EH (cell line): ENCODE measurements around the gene UNC5CL.
A peak's percentile ranks its signal among the peaks of the same experiment; 100 is the strongest.
"Not testable (repeated sequence)": the region's sequence is repeated elsewhere in the genome, so short reads cannot be mapped to it uniquely, and the experiment has no call there.

Experiments used
- DNase-seq: peaks from one replicate; pipeline ENCODE4 v3.0.0-alpha.2; 2015; ENCODE audit warnings: low read depth

Gene UNC5CL

DNA sequence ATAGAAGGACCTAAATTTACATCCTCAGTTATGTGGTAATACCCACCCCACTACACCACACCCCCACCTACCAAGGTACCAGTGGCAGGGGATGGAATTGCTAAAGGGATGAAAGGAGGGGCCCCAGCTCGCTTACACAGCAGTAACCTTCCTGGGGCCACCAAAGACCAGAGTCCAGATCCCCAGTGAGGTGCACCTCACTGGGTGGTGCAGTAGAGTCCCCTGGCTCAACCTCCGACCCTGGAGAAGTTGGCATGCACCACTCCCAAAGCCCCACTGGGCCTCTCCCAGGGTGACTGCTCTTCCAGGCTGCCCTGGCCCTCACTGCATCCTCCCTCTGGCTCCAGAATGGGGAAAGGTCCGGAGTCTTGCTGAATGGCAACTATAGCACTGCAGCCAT is 816 bp downstream of the UNC5CL start:
- no peak for DNase-seq

GRCh38 chr6:41037107-41037900 is 1.7 kb downstream of the UNC5CL start:
- no peak for DNase-seq

DNA sequence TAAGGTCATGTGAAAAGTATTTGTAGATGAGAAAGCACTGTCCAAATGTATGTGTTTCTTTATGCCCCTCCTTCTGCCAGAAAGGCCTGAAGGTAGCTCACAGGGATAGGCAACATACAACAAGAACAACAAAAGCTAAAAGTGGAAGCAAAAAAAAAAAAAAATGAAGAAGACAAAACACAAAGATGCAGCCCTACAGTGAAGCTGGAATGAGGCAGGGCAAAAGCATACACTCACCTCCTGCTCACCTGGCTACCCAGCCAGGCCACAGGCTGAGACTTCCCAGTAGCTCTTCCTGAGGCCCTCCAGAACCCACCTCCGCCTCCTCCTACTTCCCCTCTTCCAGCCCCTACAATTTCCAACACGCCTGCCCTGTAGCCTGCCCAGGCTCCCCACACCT is 2.4 kb downstream of the UNC5CL start:
- DNase-seq: no peak

DNA sequence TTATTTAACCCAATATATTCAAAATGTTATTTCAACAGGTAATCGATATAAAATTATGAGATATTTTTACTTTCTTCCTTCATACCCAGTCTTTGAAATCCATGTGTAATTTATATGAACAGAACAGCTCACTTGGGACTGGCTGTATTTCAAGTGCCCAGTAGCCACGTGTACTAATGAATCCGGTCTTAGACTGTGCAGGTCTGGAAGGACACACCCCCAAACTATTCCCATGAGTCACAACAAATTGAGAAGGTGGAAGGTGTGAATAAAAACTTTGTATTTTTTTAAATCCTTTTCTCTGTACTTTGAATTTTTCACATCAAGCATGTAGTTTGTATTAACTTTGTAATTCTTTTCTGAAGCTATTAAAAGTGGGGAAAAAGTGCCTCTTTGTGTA is 2.8 kb downstream of the UNC5CL start:
- DNase-seq: no peak

DNA sequence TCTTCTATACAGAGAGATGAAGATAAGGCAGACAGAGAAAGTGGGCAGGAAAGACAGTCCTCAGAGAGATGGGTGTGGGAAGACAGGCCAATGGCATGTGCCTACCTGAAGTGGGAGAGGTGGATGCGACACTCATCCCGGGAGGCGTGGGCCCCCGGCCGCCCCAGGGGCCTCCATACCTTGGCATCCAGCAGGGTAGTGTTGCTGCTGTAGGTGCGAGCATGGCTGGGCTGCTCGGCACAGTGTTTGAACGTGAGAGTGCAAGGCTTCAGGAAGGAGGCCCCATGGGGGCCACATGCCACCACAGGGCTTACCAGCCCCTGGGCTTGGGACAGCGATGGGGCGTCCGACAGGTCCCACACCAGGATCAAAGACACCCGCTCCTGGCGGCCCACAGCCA is 5.2 kb downstream of the UNC5CL start:
- no peak for DNase-seq

GRCh38 chr6:41032830-41033229 is 6.2 kb downstream of the UNC5CL start:
- DNase-seq: no peak

- DNase-seq: no peak
These were observed 10.2 kb downstream of the UNC5CL start for GRCh38 chr6:41028561-41029412.

DNA sequence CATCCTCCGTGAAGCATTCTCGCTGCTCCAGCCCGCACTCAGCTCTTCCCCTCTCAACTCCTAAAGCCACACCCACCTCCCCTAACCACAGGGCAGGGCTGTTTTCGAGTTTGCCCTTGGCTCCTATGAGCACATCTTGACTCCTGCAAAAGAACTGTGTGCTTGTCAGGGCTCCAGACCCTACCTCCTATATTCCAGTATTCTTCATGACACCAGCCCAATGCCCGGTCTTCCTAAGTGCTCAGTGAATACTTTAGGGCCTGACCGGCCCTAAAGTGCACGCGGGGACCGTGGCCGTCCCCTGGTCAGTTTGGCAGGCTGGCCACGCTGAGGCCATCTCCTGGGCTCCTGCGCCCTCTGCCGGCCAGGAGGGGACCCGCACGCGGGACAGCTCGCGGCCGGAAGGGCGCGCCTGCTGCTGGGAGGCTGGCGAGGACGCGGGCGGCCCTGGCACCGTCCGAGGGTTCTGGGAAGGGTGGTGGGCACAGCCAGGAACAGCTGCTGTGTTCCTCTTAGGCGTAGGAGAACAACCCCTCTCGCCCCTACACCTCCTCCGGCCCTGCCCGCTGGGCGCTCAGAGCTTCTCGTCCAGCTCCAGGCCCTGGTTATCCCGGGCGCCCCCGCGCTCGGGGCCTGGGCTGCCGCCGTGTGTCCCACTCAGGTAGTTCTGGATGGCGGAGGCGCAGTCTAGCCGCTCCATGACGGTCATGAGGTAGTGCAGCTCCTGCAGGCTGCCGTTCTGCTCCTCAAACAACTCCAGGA is 11.0 kb downstream of the UNC5CL start:
- DNase-seq: peak; percentile 73

GRCh38 chr6:41027241-41027640 is 11.8 kb downstream of the UNC5CL start:
- no peak for DNase-seq

DNA sequence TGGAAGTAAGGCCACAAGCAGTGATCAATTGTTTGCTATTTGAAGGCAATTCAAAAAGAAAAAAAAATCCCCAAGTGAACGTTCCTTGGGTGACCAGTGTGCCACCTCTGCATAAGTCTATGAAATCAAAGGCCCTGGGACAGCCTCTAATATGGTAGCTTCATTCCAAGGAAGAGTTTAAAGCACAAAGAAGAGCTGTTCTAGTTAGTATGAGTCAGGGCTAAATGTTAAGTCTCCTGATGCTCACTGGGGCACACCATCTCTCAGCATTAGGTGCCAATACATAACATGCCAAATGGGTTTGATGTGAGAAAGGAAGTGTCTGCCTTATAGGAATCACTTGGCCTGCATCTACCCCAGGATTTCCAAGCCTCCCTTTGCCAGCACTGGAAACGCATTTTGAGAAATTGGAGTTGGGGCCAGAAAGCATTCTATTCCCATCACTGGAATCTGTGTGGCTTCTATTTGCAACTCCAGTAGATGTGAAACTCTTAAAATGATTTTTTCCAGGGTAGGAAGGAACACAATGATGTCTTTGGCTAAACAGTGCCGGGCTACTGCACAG is 13.0 kb downstream of the UNC5CL start:
- DNase-seq: no peak

DNA sequence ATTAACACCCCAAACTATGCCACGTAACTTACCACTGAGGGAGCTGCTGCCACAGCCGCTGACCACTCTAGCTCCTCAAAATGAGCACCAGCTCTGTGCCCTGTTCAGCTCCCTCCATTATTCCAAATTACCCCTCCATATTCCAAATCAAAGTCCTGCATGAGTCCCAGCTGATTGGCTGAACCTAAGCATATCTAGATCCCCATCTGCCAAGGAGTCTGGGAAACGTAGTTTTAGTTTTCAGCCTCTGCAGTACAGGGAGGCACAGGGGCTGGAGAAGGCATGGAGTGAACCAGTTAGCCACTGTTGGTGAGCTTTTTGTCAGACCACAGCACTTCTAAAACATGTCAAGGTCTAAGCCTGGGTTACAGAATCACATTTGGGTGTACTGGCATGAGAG is 15.9 kb downstream of the UNC5CL start:
- peak; percentile 13 for DNase-seq

DNA sequence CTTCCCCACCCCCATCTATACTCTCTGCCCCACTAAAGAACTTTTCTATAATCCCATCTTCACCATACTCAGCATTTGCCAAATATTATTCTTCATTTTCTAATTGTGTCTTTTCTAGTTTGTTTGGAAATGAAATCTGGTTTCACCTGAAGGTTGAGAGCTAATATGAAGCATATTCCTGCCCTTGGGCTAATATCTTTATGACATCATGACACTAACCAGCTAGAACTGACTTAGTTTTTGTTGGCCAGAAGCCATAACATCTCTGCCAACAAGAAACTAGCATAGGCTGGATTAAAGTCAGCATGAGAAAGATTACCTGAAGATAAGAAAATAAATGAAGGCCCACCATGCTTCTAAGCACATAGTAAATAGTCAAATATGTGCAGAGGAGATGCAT is 16.7 kb downstream of the UNC5CL start:
- peak; percentile 58 for DNase-seq

DNA sequence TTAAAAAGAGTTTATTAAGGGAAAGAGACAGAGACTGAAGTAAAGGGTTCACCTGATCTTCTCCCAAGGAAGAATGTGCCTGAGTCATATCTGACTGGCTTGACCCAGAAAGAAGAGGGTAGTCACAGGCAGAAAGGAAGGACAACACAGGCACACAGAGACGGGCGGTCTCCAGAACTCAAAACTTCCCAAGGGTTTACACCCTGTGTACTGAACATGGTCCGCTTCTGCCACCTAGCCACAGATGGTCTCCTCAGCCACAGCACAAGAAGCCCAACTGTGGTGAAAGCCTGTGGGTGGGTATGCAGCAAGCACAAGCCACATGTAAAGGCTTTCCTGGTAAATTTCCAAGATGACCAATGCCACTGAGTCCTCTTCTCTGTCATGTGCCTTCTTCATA is 17.2 kb downstream of the UNC5CL start:
- DNase-seq: peak; percentile 78

GRCh38 chr6:41017663-41018062 is 21.4 kb downstream of the UNC5CL start:
- DNase-seq: no peak

GRCh38 chr6:41015860-41016259 is 23.2 kb downstream of the UNC5CL start:
- not testable (repeated sequence) for DNase-seq

GRCh38 chr6:41014780-41015179 is 24.2 kb downstream of the UNC5CL start:
- no peak for DNase-seq

GRCh38 chr6:41013466-41014153 is 25.4 kb downstream of the UNC5CL start:
- DNase-seq: no peak

DNA sequence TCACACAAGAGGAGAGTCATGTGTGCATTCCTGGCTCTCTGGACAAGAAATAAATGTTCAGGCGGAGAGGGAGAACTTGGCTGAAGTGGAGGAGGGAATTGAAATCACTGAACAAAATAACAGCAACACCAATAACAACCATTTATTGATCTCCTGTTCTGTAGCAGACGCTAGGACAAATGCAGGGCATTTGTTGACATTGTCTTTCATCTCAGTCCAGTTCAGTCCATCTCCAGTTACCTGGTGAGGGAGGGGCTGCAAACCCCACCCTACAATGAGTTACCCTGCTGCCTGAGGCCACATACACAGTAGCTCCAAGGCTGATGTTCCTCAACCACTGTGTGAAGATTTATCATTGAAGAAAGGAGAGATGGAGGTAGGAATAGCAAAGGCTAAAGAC is 27.3 kb downstream of the UNC5CL start:
- no peak for DNase-seq

- no peak for DNase-seq
These were observed 29.4 kb downstream of the UNC5CL start for GRCh38 chr6:41009669-41010068.

DNA sequence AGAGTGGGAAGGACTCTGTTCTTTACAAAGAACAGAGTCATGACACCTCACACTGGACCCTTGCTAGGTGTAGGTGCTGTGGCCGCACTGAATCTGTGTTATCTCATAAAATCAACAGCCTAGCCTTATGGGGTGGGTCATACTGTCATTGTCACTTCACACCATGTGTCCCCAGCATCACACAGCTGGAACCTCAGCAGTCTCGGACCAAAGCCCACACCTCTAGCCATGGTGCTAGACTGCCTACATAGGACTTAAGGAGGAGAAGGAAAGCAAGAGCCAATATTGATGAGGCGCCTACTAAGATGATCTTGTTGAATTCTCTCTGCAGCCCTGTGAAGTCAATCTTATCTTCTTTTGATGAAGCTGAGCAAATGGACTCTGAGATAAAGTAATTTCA is 31.0 kb downstream of the UNC5CL start:
- DNase-seq: no peak

- DNase-seq: not testable (repeated sequence)
These were observed 32.0 kb downstream of the UNC5CL start for GRCh38 chr6:41006980-41007379.

- peak; percentile 69 for DNase-seq
These were observed 32.8 kb downstream of the UNC5CL start for GRCh38 chr6:41006217-41006616.
